Stimulated activated CD8-positive, alpha-beta memory T cell treated with anti-CD3 and anti-CD28 coated beads, Interleukin-4, amount 100 ng/mL, for 24 hours (primary cell): Measurements from ENCODE around the gene HOOK1.
"Not testable (repeated sequence)": the region's sequence is repeated elsewhere in the genome, so short reads cannot be mapped to it uniquely, and the experiment has no call there.

ENCODE experiments used
- DNase-seq: peaks from one replicate; pipeline ENCODE4 v3.0.0-alpha.2; 2020; ENCODE audit warnings: low read depth

The HOOK1 gene

DNA sequence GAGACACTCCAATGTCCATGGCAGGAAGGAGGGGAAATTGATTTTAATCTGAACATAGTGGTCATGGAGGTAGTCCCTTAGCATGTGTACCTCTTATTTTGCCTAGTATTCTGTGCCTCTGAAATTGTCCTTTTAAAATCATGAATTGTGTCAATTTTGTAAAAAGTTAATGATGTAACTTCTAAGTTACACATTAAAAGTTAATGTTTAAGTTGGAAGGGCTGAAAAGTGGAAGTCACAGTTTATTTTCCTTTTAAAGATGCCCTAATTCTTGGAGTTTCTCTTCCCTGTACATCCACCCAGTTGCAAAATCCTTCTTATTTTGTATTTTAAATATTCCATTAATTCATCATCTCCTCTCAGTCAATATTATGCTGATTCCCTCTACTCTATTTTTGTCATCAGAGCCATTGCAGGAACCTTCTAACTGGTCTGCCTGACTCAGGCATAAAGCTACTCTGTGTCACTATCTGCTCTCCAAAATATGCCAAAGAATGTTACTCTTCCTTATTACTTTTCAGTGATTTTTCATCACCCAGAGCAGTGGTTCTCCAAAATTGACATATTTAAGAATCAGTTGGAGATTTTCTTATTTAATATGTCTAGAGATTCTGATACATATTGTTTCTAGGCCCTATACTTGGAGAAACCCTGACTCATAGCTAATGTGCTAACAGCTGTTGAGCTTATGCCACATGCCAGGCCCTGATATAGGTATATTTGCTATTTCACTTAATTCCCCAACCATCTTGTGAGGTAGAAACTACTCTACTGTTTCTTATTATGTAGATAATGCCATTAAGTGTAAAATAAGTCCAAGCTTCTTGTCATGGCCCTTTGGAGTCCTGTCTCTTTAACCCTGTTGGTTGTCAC is 5.1 kb downstream of the HOOK1 start:
- DNase-seq, result no peak

- DNase-seq, result no peak
Observed at GRCh38 chr1:59827055-59827643, 12.4 kb downstream of the HOOK1 start.

GRCh38 chr1:59828160-59828559 is 13.4 kb downstream of the HOOK1 start:
- no peak for DNase-seq

DNA sequence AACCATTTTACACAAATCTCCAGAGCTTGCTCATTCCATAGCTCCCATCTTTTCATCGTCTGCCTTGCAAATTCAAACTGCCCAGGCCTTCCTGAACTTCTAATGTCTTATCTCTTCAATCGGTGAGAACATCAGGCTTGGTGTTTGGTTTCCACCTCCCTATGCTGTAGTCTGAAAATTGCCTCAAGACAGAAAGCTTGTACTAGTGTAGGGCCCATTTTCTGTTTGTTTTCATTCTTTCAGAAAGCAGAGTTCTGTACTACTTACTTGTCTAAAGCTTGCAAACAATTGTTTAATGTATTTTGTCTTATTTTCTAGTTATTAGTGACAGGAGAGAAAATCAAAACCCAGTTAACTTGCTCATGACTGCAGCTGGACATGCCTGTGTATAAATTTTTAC is 16.8 kb downstream of the HOOK1 start:
- no peak for DNase-seq

- DNase-seq, result no peak
Observed at GRCh38 chr1:59833022-59833421, 18.3 kb downstream of the HOOK1 start.

DNA sequence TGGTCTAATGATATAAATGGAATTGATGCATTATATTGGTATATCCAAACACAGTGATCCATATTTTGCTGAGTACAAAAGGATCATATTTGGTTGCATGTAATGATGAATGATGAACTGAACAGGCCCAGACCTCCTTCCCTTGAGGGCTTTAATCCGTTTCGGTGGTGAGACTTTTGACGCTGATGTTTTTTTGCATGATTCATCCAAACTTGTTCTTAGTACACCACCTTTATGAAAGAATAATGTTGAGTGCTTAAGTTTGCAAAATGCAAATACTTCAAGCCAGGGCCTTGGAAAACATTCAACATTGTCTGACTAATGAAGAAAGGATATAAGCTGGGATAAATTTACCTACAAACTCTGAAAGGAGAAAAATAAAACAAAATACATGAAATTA is 19.2 kb downstream of the HOOK1 start:
- DNase-seq, result no peak

GRCh38 chr1:59837857-59838256 is 23.1 kb downstream of the HOOK1 start:
- DNase-seq, result not testable (repeated sequence)

DNA sequence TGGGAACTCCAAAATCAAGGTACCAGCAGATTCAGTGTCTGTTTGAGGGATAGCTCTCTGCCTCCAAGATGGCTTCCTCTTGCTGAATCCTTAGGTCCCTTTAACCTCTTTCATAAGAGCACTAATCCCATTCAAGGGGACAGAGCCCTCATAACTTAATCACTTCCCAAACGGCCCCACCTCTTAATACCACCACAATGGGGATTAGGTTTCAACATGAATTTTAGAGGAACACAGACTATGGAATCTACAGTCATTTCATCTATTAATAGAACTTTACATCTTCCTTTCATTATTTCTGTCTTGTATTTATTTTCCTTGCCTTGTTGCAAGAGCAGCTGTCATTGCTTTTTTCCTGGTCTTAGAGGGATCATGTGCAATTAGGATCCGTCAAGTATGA is 30.3 kb downstream of the HOOK1 start:
- DNase-seq, result no peak

DNA sequence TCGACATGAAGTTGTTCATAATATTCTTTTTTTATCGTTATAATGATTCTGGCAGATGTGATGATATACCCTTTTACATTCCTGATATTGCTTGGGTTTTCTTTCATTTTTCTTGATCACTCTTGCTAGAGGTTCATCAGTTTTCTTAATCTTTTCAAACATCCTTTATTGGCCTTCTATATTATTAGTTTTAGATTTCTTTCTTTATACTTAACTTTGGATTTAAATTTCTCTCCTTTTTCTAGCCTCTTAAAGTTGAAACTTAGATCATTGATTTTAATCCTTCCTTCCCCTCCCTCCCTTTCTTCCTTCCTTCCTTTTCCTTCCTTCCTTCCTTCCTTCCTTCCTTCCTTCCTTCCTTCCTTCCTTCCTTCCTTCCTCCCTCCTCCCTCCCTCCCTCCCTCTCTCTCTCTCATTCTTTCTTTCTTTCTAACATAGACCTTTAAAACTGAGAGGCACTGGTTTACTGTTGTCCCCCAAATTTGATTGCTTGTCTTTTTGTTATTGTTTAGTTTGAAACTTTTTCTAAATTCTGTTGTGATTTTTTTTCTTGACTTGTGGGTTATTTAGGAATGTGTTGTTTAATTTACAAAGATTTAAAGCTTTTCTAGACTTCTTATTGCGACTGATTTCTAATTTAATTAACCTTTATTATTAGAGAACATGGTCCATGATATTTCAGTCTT is 31.6 kb downstream of the HOOK1 start:
- DNase-seq, result no peak

DNA sequence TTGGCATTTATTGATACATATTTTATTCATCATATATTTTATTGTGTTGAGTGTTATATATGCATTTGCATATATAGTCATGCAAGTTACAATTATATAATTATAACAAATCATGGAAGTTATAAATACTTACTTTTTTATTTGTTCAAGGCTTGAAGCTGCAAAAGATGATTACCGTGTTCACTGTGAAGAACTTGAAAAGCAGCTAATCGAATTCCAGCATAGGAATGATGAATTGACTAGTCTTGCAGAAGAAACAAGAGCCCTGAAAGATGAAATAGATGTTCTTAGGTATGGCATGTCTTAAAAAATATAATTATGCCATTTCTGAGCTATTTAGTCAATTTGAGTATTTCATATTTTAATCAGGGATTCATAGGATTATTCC is 32.1 kb downstream of the HOOK1 start:
- no peak for DNase-seq

DNA sequence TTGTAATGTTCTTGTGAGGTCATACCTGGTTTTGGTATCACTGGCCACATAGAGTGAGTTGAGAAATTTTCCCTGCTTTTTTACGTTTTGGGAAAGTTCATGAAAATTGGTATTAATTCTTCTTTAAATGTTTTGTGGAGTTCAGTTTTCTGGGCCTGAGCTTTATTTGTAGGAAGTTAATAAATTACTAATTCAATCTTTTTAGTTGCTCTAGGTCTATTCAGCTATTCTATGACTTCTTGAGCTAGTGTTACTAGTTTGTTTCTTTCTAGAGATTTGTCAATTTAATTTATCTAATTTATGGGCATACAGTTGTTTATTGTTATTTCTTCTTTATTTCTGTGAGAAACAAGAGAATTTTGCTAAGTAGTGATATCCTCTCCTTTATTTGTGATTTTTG is 37.4 kb downstream of the HOOK1 start:
- no peak for DNase-seq

GRCh38 chr1:59855297-59855696 is 40.5 kb downstream of the HOOK1 start:
- DNase-seq, result not testable (repeated sequence)

- DNase-seq, result no peak
Observed at GRCh38 chr1:59856725-59857338, 42.1 kb downstream of the HOOK1 start.

DNA sequence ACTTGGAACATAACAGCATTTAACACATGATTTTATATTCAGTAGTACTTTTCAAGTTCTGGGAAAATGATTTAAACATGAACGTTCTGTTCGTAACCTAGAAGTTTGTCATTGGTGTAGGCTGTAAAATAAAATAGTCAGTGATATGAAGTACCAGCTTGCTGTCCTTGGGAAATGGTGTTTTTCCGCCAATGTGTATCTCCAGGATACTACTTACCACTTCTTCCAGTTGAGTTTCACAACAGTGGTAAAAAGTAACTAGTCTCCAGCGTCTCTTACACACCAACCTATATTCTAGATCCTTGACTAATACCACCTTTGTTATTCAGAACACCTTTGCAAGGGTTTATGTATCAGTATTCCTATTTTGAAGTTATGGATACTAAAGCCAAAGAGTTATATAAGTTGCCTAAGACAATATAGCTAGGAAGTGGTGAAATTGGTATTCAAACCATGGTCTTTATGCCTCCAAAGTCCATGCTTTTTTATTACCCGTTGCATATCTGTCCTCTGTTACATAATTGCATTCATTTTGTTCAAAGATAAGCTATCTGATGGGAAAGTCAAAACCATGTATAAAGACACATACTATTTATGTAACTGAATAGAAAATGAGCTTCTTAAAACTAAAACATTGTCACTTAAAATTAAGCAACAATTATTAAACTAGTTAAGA is 43.1 kb downstream of the HOOK1 start:
- DNase-seq, result no peak

- no peak for DNase-seq
Observed at GRCh38 chr1:59866462-59866861, 51.7 kb downstream of the HOOK1 start.

DNA sequence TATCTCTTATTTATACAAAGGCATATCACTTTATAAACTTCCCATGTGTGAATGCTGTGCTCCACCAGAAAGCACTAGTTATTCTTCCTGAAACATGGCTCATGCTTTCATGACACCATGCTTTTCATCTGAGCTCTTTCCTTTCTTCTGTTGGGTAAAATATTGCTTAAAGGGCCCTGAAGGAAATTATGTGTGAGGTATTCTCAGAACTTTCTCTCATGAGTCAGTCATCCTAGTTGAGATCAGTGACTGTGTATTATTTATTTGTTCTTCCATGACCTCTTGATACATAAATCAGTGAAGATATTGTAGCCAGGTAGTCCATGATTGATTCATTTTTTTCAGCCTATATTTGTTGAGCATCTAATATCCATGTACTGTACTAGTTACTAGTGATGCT is 57.0 kb downstream of the HOOK1 start:
- DNase-seq, result no peak

DNA sequence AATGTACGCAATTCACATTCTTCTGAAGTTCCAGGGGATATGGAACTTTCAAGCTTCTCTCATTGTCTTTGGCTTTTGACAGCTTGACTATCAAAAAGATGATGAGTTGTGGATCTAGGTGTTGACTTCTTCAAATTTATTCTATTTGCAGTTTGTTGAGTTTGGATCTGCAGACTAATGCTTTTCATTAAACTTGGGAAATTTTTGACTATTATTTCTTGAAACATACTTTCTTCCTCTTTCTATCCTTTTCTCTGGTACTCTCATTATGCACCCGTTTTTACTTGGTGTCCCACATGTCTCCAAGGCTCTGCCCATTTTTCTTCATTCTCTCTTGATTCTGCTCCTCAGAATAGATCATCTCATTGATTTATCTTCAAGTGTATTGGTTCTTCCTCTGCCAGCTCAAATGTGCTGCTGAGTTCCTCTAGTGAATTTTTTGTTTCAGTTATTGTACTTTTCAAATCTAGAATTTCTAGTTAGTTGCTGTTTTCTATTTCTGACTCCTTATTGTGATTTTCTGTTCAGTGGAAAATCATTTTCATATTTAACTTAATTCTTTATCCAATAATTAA is 62.4 kb downstream of the HOOK1 start:
- DNase-seq, result no peak

DNA sequence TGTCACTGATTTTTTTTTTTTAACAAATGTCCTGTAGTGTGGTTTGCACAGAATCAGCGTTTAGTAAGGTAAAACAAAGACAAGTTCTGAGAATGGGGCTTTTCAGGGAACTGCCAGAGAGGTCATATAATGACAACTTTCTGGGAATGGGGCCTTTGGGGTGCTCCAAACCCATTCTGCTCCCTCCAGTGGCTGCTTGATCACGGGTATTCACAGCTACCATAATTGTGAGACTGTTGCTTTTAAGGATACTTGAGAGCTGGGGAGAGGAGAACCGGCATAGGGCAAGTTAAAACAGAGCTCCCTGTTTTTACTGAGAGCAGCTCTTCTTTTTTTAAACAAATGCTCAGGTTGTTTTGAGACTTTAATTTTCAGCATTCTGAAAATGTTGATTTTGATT is 63.6 kb downstream of the HOOK1 start:
- no peak for DNase-seq

- peak; percentile 15 for DNase-seq
Observed at GRCh38 chr1:59879574-59879973, 64.8 kb downstream of the HOOK1 start.

GRCh38 chr1:59879996-59880505 is 65.3 kb downstream of the HOOK1 start:
- DNase-seq, result no peak

GRCh38 chr1:59880735-59881134 is 66.0 kb downstream of the HOOK1 start:
- no peak for DNase-seq
